HepG2 (cell line): ENCODE measurements around the gene LUC7L. TPM values are rescaled to one million over a fixed set of nuclear protein-coding genes. Genes with fewer than 3 reads are reported as not detected.

Experiments
- ATAC-seq: fragments of 200-7000 bp; cut with Tn5 transposase; 3 replicates; pipeline ENCODE4 v1.9.1; 2020; ENCODE audit warnings: mild to moderate bottlenecking, moderate library complexity
- BruUV-seq: library from RNA; stranded (reverse); fragments of 400-500 nt; replicated peaks from 2 replicates; lab custom pipeline; 2021; lab: Mats Ljungman, UMichigan
- CTCF ChIA-PET: fragments of 300-600 bp; formaldehyde crosslinking; extraction: SDS; loops from one replicate; lab custom pipeline; 2021; ENCODE audit warnings: low total read pairs, inconsistent platforms, low intra/inter-chr PET ratio; lab: Yijun Ruan, JAX
- POLR2A ChIA-PET: fragments of 350-600 bp; sonication (Branson Sonifier 250); formaldehyde crosslinking; loops from one replicate; lab custom pipeline; 2020; ENCODE audit warnings: antibody characterized with exemption, inconsistent platforms; lab: Yijun Ruan, JAX
- DNase-seq: peaks from one replicate; pipeline ENCODE4 v3.0.0-alpha.2; 2015; ENCODE audit warnings: low spot score
- FAIRE-seq: peaks from 3 replicates; lab custom pipeline; 2011; peaks lifted over from hg19 to GRCh38; lab: Jason Lieb, UNC
- H2AFZ ChIP-seq: one replicate; pipeline ENCODE4 v1.6.1; 2011; ENCODE audit warnings: low read length, inconsistent platforms
- H3K27ac ChIP-seq: fragments of 300-600 bp; 3 replicates; pipeline ENCODE4 v1.8.0; 2011; ENCODE audit warnings: mixed run types, mild to moderate bottlenecking, mixed read lengths, low read length, inconsistent platforms; ENCODE audit not compliant: insufficient read depth; ENCODE audit errors: extremely low read length
- H3K27me3 ChIP-seq, 2 experiments: fragments of 200-600 bp in 1 of 2; 2 replicates in 1 of 2; 3 replicates in 1 of 2; pipeline versions ENCODE4 v1.6.0 to v1.8.0; 2011; ENCODE audit warnings: low read length in 2 of 2, mild to moderate bottlenecking in 2 of 2, moderate library complexity in 2 of 2, inconsistent platforms in 1 of 2; ENCODE audit not compliant: insufficient read depth in 2 of 2, control insufficient read depth in 1 of 2
- H3K36me3 ChIP-seq, 2 experiments: fragments of 200-600 bp in 1 of 2; replicated peaks in 1 of 2; 2 replicates in 1 of 2; 3 replicates in 1 of 2; pipeline versions ENCODE4 v1.5.1 to v1.8.0; 2011; ENCODE audit warnings: low read length in 2 of 2, inconsistent platforms in 1 of 2; ENCODE audit not compliant: insufficient read depth in 2 of 2, control insufficient read depth in 1 of 2
- H3K4me1 ChIP-seq: 2 replicates; pipeline ENCODE4 v1.5.1; 2012; ENCODE audit warnings: low read length, inconsistent platforms; ENCODE audit not compliant: insufficient read depth
- H3K4me2 ChIP-seq: 2 replicates; pipeline ENCODE4 v1.6.0; 2011; ENCODE audit warnings: low read depth, low read length, inconsistent platforms
- H3K4me3 ChIP-seq, 3 experiments: fragments of 200-600 bp in 1 of 3; sonication (generic), shearing (Covaris generic) in 1 of 3; replicated peaks in 1 of 3; 2 replicates each; pipeline ENCODE4 v1.5.1; 2011 to 2016; ENCODE audit warnings: low read length in 3 of 3, inconsistent platforms in 2 of 3, low read depth in 2 of 3, mild to moderate bottlenecking in 2 of 3, control low read depth in 1 of 3, mixed read lengths in 1 of 3; ENCODE audit not compliant: insufficient read depth in 1 of 3
- H3K79me2 ChIP-seq: one replicate; pipeline ENCODE4 v1.6.1; 2011; ENCODE audit warnings: low read length, inconsistent platforms; ENCODE audit not compliant: insufficient read depth
- H3K9ac ChIP-seq: 2 replicates; pipeline ENCODE4 v1.6.0; 2011; ENCODE audit warnings: mild to moderate bottlenecking, low read depth, low read length, inconsistent platforms; ENCODE audit not compliant: insufficient read depth
- H3K9me3 ChIP-seq: 2 replicates; pipeline ENCODE4 v1.5.1; 2012; ENCODE audit warnings: mild to moderate bottlenecking, low read length
- H4K20me1 ChIP-seq: 2 replicates; pipeline ENCODE4 v1.6.0; 2011; ENCODE audit warnings: inconsistent platforms, mild to moderate bottlenecking, low read length, moderate library complexity; ENCODE audit not compliant: insufficient read depth
- MAFK ChIP-seq, 2 experiments: IDR thresholded peaks in 1 of 2; conservative IDR thresholded peaks in 1 of 2; 2 replicates each; pipeline ENCODE4 v1.6.1; 2011; ENCODE audit warnings: improper control_type of control experiment in 2 of 2, low read length in 2 of 2
- SNAI1 ChIP-seq: sonication (generic); formaldehyde crosslinking; IDR thresholded peaks from 2 replicates; pipeline ENCODE4 v1.5.0; 2020; ENCODE audit warnings: mild to moderate bottlenecking, missing genetic modification reagents, borderline replicate concordance
- ZBTB33 ChIP-seq: sonication (generic); formaldehyde crosslinking; IDR thresholded peaks from 2 replicates; pipeline ENCODE4 v1.4.0; 2020; ENCODE audit warnings: missing genetic modification reagents
- ZNF432 ChIP-seq: sonication (generic); formaldehyde crosslinking; IDR thresholded peaks from 2 replicates; pipeline ENCODE4 v1.5.0; 2020; ENCODE audit warnings: missing genetic modification reagents, mild to moderate bottlenecking, borderline replicate concordance
- WGBS: methylation state at CpG from one replicate; pipeline ENCODE4 v1.1.6; 2017; ENCODE audit warnings: low lambda C conversion rate; 5-methylcytosine and 5-hydroxymethylcytosine counted together
- in situ Hi-C: cut with HindIII; loops from 2 replicates; pipeline ENCODE4 v1.10.0; 2017; ENCODE audit warnings: low pct_unique_long_range_greater_than_20kb; ENCODE audit not compliant: extremely low pct_ligation_motif_present
- intact Hi-C: fragments of 100-400 bp; cut with micrococcal nuclease; formaldehyde crosslinking; loops from one replicate; pipeline ENCODE4 v1.10.0; 2022; ENCODE audit not compliant: unreplicated experiment
- polyA plus RNA-seq, 8 experiments: library from polyadenylated mRNA; depleted of rRNA in 3 of 8; stranded (reverse) in 7 of 8; unstranded in 1 of 8; fragments of >200 nt; fragmentation: Illumina TruSeq in 4 of 8; extraction: Trizol in 4 of 8; gene quantifications; 2 replicates each; pipeline versions ENCODE4 v1.2.1 to v1.2.3, GENCODE V29; 2011 to 2016; ENCODE audit warnings: low read depth in 4 of 8, missing spikeins in 1 of 8, mixed read lengths in 1 of 8; ENCODE audit not compliant: insufficient read depth in 1 of 8
- total RNA-seq, 5 experiments: library from RNA; depleted of rRNA; stranded (reverse); fragments of >200 nt; fragmentation: Illumina TruSeq; extraction: Trizol; gene quantifications; 2 replicates each; pipeline ENCODE4 v1.2.3, GENCODE V29; 2016; ENCODE audit warnings: low read depth in 1 of 5
- TF ChIP-seq, protein P1 (sequence below): sonication (generic); formaldehyde crosslinking; IDR thresholded peaks from 2 replicates; pipeline ENCODE4 v1.5.1; 2020; ENCODE audit warnings: missing genetic modification reagents, mild to moderate bottlenecking, borderline replicate concordance

LUC7L gene
- total and polyA plus RNA-seq, 2 of the 13 experiments (the other 11 are each of a cell fraction or from before 2014, with no cell fraction given): 48.7 to 56.9 TPM

DNA sequence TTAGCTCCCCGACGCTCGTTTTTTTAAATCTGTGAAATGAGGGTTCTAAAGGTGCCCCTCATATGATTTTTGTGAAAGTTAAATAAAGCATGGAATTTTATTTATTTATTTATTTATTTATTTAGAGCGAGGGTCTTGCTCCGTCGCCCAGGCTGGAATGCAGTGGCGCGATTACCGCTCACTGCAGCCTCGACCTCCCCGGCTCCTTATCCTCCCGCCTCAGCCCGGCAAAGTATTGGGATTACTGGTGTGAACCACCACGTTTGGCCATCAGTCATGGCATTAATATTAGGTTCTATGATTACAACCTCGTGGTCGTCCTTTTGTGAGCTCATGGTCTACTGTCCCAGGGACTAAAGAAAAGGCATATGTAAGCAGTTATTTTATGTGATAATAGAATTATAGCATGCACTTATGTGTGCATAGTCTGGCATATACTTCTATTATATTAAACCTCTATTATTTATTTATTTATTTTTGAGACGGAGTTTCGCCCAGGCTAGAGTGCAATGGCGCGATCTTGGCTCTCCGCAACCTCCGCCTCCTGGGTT is 557 bp upstream of the LUC7L start:
- no peak for ATAC-seq
- intact Hi-C loops (loop anchor here (5.0 kb wide), 1 partner anchor 132 kb away; no protein-coding TSS in a partner anchor), in situ Hi-C loops (no loop called here)
- Histone ChIP-seq H3K4me1 (peaks cover 32% of the 10 kb centered on the region), H4K20me1 (peaks cover 27% of the 10 kb centered on the region), H3K9ac (peak overlapping the region; percentile 97), H2AFZ (peak overlapping the region; percentile 95), H3K27ac (peak overlapping the region; percentile 94), H3K27me3 (no peaks in the 10 kb centered on the region; a peak in 1 of 5 replicates), H3K4me2 (peak overlapping the region; percentile 97), H3K36me3 (peaks cover 12 to 23% of the 10 kb centered on the region in 2 experiments), H3K79me2 (peaks cover 36% of the 10 kb centered on the region), H3K4me3 (peak overlapping the region; percentile 91 to 99 (median 96)), H3K9me3 (no peaks in the 10 kb centered on the region)
- FAIRE-seq: no peak
- WGBS: 60% methylated on average over 22 of the region's 22 CpGs
- TF ChIP-seq SNAI1: 0 out of 2 replicates have a peak, but pooled peaks have one; percentile 1
- TF ChIP-seq ZNF432 (CRISPR knock-in tag): no peak
- peak; percentile 54 for TF ChIP-seq ZBTB33 (CRISPR knock-in tag)
- TF ChIP-seq MAFK (conservative IDR thresholded peaks at IDR 0.05 in 1 of 2, IDR thresholded peaks at IDR 0.05 in 1 of 2; ENCODE audit: low read length in 2 of 2): peak in 1 of 2 experiments; percentile 50; a peak in 2 of 4 replicates
- TF ChIP-seq, protein P1, sequence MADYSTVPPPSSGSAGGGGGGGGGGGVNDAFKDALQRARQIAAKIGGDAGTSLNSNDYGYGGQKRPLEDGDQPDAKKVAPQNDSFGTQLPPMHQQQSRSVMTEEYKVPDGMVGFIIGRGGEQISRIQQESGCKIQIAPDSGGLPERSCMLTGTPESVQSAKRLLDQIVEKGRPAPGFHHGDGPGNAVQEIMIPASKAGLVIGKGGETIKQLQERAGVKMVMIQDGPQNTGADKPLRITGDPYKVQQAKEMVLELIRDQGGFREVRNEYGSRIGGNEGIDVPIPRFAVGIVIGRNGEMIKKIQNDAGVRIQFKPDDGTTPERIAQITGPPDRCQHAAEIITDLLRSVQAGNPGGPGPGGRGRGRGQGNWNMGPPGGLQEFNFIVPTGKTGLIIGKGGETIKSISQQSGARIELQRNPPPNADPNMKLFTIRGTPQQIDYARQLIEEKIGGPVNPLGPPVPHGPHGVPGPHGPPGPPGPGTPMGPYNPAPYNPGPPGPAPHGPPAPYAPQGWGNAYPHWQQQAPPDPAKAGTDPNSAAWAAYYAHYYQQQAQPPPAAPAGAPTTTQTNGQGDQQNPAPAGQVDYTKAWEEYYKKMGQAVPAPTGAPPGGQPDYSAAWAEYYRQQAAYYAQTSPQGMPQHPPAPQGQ: no peak
- no TSS peak for BruUV-seq
- CTCF ChIA-PET: no interaction called here
- no peak for DNase-seq
- POLR2A ChIA-PET: interaction anchor here (0.7 kb wide), 1 partner anchor 123 kb away, joined by 5 read pairs; the partner anchor contains the start of gene AXIN1
